Epithelial cell of proximal tubule (primary cell): ENCODE data around the gene CTTN. TPM values are rescaled to one million over a fixed set of nuclear protein-coding genes. Genes with fewer than 3 reads are reported as not detected.
A peak's percentile ranks its signal among the peaks of the same experiment; 100 is the strongest.
"Not testable (repeated sequence)": the region's sequence is repeated elsewhere in the genome, so short reads cannot be mapped to it uniquely, and the experiment has no call there.

Experiments
- DNase-seq: peaks from one replicate; pipeline ENCODE4 v3.0.0-alpha.2; 2011; ENCODE audit warnings: low read depth
- H3K4me3 ChIP-seq: 2 replicates; pipeline ENCODE4 v1.5.1; 2011; ENCODE audit warnings: low read depth, mild to moderate bottlenecking, low read length
- total RNA-seq: library from RNA; depleted of rRNA; stranded (reverse); fragments of >200 nt; gene quantifications from 2 replicates; pipeline ENCODE4 v1.2.3, GENCODE V29; 2015
- TF ChIP-seq, protein P1 (sequence below): conservative IDR thresholded peaks from 2 replicates; pipeline ENCODE4 v1.5.1; 2012; ENCODE audit warnings: low read depth, mild to moderate bottlenecking, low read length

CTTN gene
- total RNA-seq, 1 donor from 2014 or later, result 254 TPM

DNA sequence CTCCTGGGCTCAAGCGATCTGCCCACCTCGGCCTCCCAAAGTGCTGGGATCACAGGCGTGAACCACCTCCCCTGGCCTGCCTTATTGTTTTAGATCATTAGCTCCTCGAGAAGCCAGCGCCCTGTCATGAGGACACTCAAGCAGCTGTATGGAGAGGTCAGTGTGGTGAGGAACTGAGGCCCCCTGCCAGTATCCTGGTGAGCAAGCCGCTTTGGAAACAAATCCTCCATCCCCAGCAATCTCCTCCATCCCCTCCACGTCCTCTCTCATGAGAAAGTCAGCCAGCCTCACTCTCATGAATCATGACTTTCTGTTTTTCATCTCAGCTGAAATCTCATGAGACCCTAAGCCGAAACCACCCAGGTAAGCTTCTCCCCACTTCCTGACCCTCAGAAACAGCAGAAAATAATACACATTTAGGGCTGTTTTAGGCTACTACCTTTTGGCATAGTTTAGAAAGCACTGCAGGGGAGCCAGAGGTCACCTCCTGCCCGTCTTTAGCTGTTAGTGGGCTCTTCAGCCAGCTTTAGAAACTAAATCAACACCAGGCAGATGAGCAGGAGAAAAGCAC, 56.0 kb downstream of the CTTN start:
- TF ChIP-seq, protein P1, sequence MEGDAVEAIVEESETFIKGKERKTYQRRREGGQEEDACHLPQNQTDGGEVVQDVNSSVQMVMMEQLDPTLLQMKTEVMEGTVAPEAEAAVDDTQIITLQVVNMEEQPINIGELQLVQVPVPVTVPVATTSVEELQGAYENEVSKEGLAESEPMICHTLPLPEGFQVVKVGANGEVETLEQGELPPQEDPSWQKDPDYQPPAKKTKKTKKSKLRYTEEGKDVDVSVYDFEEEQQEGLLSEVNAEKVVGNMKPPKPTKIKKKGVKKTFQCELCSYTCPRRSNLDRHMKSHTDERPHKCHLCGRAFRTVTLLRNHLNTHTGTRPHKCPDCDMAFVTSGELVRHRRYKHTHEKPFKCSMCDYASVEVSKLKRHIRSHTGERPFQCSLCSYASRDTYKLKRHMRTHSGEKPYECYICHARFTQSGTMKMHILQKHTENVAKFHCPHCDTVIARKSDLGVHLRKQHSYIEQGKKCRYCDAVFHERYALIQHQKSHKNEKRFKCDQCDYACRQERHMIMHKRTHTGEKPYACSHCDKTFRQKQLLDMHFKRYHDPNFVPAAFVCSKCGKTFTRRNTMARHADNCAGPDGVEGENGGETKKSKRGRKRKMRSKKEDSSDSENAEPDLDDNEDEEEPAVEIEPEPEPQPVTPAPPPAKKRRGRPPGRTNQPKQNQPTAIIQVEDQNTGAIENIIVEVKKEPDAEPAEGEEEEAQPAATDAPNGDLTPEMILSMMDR, result no peak
- no peak for DNase-seq

DNA sequence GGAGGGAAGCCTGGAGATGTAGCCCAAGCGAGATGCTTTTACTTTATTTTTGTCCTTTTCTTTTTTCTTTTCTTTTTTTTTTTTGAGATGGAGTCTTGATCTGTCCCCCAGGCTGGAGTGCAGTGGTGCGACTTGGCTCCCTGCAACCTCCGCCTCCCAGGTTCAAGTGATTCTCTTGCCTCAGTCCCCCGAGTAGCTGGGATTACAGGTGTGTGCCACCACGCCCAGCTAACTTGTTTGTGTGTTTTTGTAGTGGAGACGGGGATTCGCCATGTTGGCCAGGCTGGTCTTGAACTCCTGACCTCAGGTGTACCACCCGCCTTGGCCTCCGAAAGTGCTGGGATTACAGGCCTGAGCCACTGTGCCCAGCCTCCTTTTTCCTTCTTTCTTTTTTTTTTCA, 56.5 kb downstream of the CTTN start:
- not testable (repeated sequence) for DNase-seq, H3K4me3 ChIP-seq

More for the DNA sequence above, 56.0 kb downstream of the CTTN start:
- no peak overlapping the region for H3K4me3 ChIP-seq

DNA sequence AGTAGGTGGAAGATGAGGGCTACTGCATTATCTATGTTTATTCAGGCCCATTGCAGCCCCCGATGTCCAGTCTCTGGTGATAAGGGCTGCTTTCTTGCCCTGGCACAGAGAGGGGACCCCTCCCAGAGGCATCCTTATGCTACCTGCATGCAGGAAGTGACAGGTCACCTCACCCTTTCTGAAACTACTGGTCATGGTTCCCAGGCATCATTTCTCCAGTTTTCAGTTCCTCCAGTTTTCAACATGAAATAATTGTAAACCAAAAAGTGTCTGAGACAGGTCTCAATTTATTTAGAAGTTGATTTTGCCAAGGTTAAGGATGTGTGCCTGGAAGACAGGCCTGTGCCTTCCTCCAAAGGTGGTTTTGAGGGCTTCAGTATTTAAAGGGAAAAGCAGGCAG, 57.0 kb downstream of the CTTN start:
- no peak overlapping the region for H3K4me3 ChIP-seq
- no peak for DNase-seq
- TF ChIP-seq, protein P1, result no peak

DNA sequence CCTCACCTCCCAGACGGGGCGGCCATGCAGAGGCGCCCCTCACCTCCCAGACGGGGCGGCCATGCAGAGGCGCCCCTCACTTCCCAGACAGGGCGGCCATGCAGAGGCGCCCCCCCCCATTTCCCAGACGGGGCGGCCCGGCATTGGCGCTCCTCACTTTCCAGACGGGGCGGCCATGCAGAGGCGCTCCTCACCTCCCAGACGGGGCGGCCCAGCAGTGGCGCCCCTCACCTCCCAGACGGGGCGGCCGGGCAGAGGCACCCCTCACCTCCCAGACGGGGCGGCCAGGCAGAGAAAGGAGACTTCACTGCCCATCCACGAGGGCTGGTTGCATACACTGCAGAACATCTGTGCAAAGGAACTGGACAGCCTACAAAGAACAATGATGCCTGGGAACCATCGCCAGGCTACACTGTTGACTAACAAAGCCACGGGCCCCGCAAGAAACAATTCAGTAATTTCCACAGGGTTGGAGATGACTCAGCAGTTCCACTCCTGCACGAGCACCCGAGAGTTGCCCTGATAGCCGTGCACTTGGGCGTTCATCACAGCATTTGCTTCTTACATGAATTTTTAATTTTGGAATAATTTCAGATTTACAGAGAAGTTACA, 58.7 kb downstream of the CTTN start:
- no peak for DNase-seq
- TF ChIP-seq, protein P1, result peak; percentile 23
- no peak overlapping the region for H3K4me3 ChIP-seq

DNA sequence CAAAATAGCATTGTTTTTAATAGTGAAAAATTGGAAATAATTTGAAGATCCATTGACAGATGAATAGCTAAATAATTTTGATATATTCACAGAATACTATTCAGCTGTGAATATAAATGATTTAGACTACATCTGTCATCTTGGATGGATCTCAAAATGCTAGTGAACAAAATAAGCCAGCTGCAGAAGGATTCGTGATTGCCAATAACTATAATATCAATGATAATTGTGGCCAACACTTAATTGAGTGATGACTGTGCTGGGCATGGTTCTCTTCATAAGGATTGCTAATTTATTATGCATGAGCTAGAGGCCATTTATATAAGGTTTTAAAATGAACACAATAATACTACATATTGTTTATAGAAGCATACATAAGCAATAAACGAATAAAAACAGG, 60.4 kb downstream of the CTTN start:
- DNase-seq, result no peak
- H3K4me3 ChIP-seq, result no peak overlapping the region
- TF ChIP-seq, protein P1, result no peak

DNA sequence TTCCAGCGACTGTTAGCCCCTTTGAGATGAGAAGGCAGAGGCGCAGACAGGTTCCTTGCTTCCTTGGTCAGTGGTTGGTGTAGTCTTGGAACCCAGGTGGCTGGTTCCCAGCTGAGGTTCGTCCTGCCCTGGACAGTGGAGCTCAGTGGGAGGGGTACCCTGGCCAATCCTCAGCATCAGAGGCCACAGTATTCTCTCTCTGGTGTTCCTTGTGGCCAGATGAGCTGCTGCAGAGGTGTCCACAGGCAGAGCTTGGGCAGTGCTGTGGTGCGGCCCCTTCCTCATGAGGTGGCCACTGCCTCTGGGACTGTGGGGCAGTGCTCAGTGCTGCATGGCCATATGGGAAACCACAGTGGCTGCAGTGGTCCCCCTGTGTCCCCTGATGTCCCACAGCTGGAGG, 61.8 kb downstream of the CTTN start:
- no peak for DNase-seq
- TF ChIP-seq, protein P1, result no peak
- no peak overlapping the region for H3K4me3 ChIP-seq

DNA sequence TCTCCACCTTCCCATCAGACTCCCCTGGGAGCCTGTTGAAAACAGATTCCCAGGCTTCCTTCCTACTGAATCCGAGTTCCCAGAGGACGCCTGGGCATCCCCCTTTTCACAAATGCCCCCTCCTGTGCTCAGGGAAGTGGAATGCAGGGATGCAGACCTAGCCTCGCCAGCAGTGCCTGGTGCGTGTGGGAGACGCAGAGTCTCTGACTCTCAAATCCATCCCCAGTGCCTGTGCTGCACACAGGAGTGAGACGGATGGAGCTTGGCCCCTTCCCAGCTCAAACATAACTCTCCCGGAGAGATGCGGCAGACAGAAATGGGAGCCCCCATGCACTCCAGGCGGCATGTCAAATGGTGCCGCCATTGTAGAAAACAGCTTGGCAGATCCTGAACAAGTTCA, 62.6 kb downstream of the CTTN start:
- no peak overlapping the region for H3K4me3 ChIP-seq
- TF ChIP-seq, protein P1, result no peak
- no peak for DNase-seq
